ENCODE results near the gene PTPRF.

Gene PTPRF

DNA sequence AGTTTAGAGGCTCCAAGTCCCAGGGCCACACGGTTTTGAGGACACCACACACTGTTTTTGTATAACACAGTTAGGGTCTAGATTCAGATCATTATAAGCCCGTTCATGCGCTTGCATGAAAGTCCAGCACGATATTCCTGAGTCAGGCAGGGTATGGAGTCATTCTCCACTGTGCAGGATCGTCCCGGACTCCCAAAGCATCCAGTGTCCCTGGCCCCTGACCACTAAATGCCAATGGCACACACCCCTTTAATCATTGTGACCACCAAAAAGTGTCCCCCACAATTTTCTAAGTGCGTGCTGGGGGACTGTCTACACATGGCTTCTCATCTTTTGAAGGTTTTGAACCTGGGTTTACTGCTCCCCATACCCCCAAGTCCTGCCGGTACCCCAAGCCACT, 27.1 kb upstream of the PTPRF start:
- no peak for DNase-seq (ENCODE audit: extremely low spot score)
- no peak for TF ChIP-seq CTBP1 (IDR thresholded peaks at IDR 0.05; ENCODE audit: borderline replicate concordance)
- TF ChIP-seq NFRKB (IDR thresholded peaks at IDR 0.05): no peak
- no peak for TF ChIP-seq HDGF (IDR thresholded peaks at IDR 0.05; ENCODE audit: borderline replicate concordance)
- no peak for TF ChIP-seq LEF1 (IDR thresholded peaks at IDR 0.05; ENCODE audit: borderline replicate concordance)
- no peak for TF ChIP-seq L3MBTL2 (conservative IDR thresholded peaks at IDR 0.05)
- no peak for TF ChIP-seq TARDBP (IDR thresholded peaks at IDR 0.05)
- no peak for TF ChIP-seq ARNT (IDR thresholded peaks at IDR 0.05)
- TF ChIP-seq FOXM1 (IDR thresholded peaks at IDR 0.05; ENCODE audit: borderline replicate concordance): no peak
- TF ChIP-seq FOXA1 (IDR thresholded peaks at IDR 0.05): no peak
- no peak for TF ChIP-seq SP1 (IDR thresholded peaks at IDR 0.05)
- TF ChIP-seq ELF4 (IDR thresholded peaks at IDR 0.05): no peak
- TF ChIP-seq ZNF384 (IDR thresholded peaks at IDR 0.05): no peak
- TF ChIP-seq, protein P1, sequence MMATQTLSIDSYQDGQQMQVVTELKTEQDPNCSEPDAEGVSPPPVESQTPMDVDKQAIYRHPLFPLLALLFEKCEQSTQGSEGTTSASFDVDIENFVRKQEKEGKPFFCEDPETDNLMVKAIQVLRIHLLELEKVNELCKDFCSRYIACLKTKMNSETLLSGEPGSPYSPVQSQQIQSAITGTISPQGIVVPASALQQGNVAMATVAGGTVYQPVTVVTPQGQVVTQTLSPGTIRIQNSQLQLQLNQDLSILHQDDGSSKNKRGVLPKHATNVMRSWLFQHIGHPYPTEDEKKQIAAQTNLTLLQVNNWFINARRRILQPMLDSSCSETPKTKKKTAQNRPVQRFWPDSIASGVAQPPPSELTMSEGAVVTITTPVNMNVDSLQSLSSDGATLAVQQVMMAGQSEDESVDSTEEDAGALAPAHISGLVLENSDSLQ (IDR thresholded peaks at IDR 0.05): no peak
- no peak for TF ChIP-seq SUZ12 (IDR thresholded peaks at IDR 0.05)
- TF ChIP-seq BHLHE40 (IDR thresholded peaks at IDR 0.05; ENCODE audit: borderline replicate concordance): no peak
- no peak for TF ChIP-seq FOXK2 (IDR thresholded peaks at IDR 0.05)
- ChIA-PET POLR2A (interaction anchor here (1.3 kb wide), 1 partner anchor 147 kb away, joined by 5 read pairs; the partner anchor contains the start of gene KDM4A), CTCF (no interaction called here)

GRCh38 chr1:43505077-43505780, 25.5 kb upstream of the PTPRF start:
- CTCF ChIA-PET: no interaction called here
- no peak for DNase-seq (ENCODE audit: extremely low spot score)
- no peak for TF ChIP-seq HDGF (IDR thresholded peaks at IDR 0.05; ENCODE audit: borderline replicate concordance)
- TF ChIP-seq BHLHE40 (IDR thresholded peaks at IDR 0.05; ENCODE audit: borderline replicate concordance): no peak
- no peak for TF ChIP-seq FOXM1 (IDR thresholded peaks at IDR 0.05; ENCODE audit: borderline replicate concordance)
- no peak for TF ChIP-seq FOXA1 (IDR thresholded peaks at IDR 0.05)
- TF ChIP-seq L3MBTL2 (conservative IDR thresholded peaks at IDR 0.05): no peak
- TF ChIP-seq ZNF384 (IDR thresholded peaks at IDR 0.05): no peak
- TF ChIP-seq TARDBP (IDR thresholded peaks at IDR 0.05): no peak
- no peak for TF ChIP-seq CTBP1 (IDR thresholded peaks at IDR 0.05; ENCODE audit: borderline replicate concordance)
- TF ChIP-seq FOXK2 (IDR thresholded peaks at IDR 0.05): no peak
- no peak for TF ChIP-seq SUZ12 (IDR thresholded peaks at IDR 0.05)
- no peak for TF ChIP-seq NFRKB (IDR thresholded peaks at IDR 0.05)
- no peak for TF ChIP-seq ELF4 (IDR thresholded peaks at IDR 0.05)
- TF ChIP-seq SP1 (IDR thresholded peaks at IDR 0.05): no peak
- POLR2A ChIA-PET: no interaction called here

- CTCF ChIA-PET: no interaction called here
- POLR2A ChIA-PET: interaction anchor here (0.5 kb wide), 1 partner anchor 235 kb away, joined by 3 read pairs; no protein-coding TSS in a partner anchor
- no peak for TF ChIP-seq FOXM1 (IDR thresholded peaks at IDR 0.05; ENCODE audit: borderline replicate concordance)
- TF ChIP-seq L3MBTL2 (conservative IDR thresholded peaks at IDR 0.05): no peak
- no peak for TF ChIP-seq HDGF (IDR thresholded peaks at IDR 0.05; ENCODE audit: borderline replicate concordance)
- TF ChIP-seq CTBP1 (IDR thresholded peaks at IDR 0.05; ENCODE audit: borderline replicate concordance): no peak
- TF ChIP-seq BHLHE40 (IDR thresholded peaks at IDR 0.05; ENCODE audit: borderline replicate concordance): no peak
- no peak for TF ChIP-seq SUZ12 (IDR thresholded peaks at IDR 0.05)
- TF ChIP-seq, protein P1 (IDR thresholded peaks at IDR 0.05): no peak
- no peak for TF ChIP-seq NFRKB (IDR thresholded peaks at IDR 0.05)
- TF ChIP-seq TARDBP (IDR thresholded peaks at IDR 0.05): no peak
- no peak for TF ChIP-seq ARNT (IDR thresholded peaks at IDR 0.05)
- no peak for TF ChIP-seq ELF4 (IDR thresholded peaks at IDR 0.05)
- TF ChIP-seq SP1 (IDR thresholded peaks at IDR 0.05): no peak
- TF ChIP-seq LEF1 (IDR thresholded peaks at IDR 0.05; ENCODE audit: borderline replicate concordance): no peak
- TF ChIP-seq FOXK2 (IDR thresholded peaks at IDR 0.05): no peak
- TF ChIP-seq FOXA1 (IDR thresholded peaks at IDR 0.05): no peak
- TF ChIP-seq ZNF384 (IDR thresholded peaks at IDR 0.05): no peak
- no peak for DNase-seq (ENCODE audit: extremely low spot score)
Observed at GRCh38 chr1:43506233-43506632, 24.4 kb upstream of the PTPRF start.

DNA sequence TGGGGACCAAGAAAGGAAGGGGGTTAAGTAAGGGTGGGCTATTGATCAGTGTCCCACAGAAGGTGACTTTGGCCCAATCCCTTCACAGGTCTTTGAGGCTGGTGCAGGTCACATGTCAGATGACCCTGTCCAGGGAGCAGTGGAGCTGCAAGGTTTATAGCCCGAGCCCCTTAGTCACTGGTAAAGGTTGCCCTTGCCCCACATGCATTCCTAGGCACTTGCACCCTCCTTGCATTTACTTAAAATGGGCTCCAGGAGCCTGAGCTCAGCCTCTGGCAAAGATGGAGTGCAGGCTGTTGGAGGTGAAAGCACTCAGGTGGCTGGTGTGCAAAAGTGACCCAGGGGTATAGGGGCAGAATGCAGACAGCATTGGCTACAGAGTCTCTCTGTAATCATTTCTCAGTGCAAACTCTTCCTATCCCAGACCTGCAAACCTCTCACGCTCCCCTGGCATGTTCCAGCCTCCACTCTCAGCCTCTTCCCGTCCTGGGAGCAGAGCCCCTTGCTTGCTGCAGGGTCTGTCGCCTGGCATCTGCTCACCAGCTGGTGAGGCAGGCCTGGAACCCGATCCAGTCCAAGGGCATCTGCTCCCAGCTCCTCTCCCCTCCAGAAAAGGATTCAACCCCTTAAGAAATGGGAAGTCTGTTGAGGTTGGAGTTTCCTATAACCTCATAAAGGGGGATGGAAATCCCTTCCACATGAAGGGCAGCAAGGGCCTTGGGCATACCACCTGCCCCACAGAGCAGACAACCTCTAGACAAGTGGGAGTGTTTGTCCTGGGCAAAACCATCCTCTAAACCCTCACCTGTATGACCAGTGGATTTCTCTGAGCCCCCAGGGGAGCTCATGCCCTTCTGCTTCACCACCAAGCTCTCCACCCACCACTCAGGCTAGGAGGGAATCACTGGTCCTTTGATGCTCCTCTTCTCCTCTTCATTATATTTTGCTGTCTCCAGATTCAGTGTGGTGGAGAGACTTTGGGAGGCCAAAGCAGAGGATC, 23.1 kb upstream of the PTPRF start:
- POLR2A ChIA-PET: no interaction called here
- CTCF ChIA-PET: no interaction called here
- DNase-seq (ENCODE audit: extremely low spot score): no peak
- no peak for TF ChIP-seq SUZ12 (IDR thresholded peaks at IDR 0.05)
- TF ChIP-seq ZNF384 (IDR thresholded peaks at IDR 0.05): no peak
- TF ChIP-seq ARNT (IDR thresholded peaks at IDR 0.05): no peak

GRCh38 chr1:43509007-43509739, 21.5 kb upstream of the PTPRF start:
- CTCF ChIA-PET: no interaction called here
- POLR2A ChIA-PET: interaction anchor here (0.8 kb wide), 1 partner anchor 141 kb away, joined by 3 read pairs; the partner anchor contains the start of gene KDM4A
- no peak for TF ChIP-seq L3MBTL2 (conservative IDR thresholded peaks at IDR 0.05)
- TF ChIP-seq BHLHE40 (IDR thresholded peaks at IDR 0.05; ENCODE audit: borderline replicate concordance): no peak
- no peak for TF ChIP-seq CTBP1 (IDR thresholded peaks at IDR 0.05; ENCODE audit: borderline replicate concordance)
- TF ChIP-seq ELF4 (IDR thresholded peaks at IDR 0.05): no peak
- DNase-seq (ENCODE audit: extremely low spot score): no peak

Data from HEK293T (cell line).